H1 (cell line): Measurements from ENCODE around the gene DARS1. TPM values are rescaled to one million over a fixed set of nuclear protein-coding genes. Genes with fewer than 3 reads are reported as not detected.

ENCODE experiments used
- CTCF ChIA-PET: fragments of 300-600 bp; sonication (Branson Sonifier 250); formaldehyde crosslinking; loops from one replicate; lab custom pipeline; 2021; ENCODE audit not compliant: partially characterized antibody; lab: Charles Lee
- POLR2A ChIA-PET: fragments of 300-600 bp; sonication (Branson Sonifier 250); formaldehyde crosslinking; loops from one replicate; lab custom pipeline; 2021; ENCODE audit warnings: inconsistent platforms; ENCODE audit not compliant: partially characterized antibody; lab: Charles Lee
- DNase-seq, 2 experiments: peaks; one replicate each; pipeline versions ENCODE4 v3.0.0 to v3.0.0-alpha.2; 2010 to 2022; ENCODE audit warnings: low spot score in 2 of 2, low read depth in 1 of 2, mixed read lengths in 1 of 2
- FAIRE-seq: peaks from 2 replicates; lab custom pipeline; 2011; peaks lifted over from hg19 to GRCh38; lab: Jason Lieb, UNC
- H2AFZ ChIP-seq: 2 replicates; pipeline ENCODE4 v1.8.1; 2012; ENCODE audit warnings: low read length, inconsistent platforms
- H2AK5ac ChIP-seq: 2 replicates; pipeline ENCODE4 v1.6.1; 2013; ENCODE audit warnings: low read depth, low read length
- H2BK120ac ChIP-seq: replicated peaks from 2 replicates; pipeline ENCODE3; 2013; ENCODE audit warnings: low read depth, low read length, inconsistent platforms
- H2BK12ac ChIP-seq: 2 replicates; pipeline ENCODE4 v1.6.1; 2013; ENCODE audit warnings: low read depth, low read length
- H2BK15ac ChIP-seq: 2 replicates; pipeline ENCODE4 v1.6.1; 2013; ENCODE audit warnings: low read length
- H2BK20ac ChIP-seq: 2 replicates; pipeline ENCODE4 v1.6.1; 2013; ENCODE audit warnings: low read length
- H2BK5ac ChIP-seq: 2 replicates; pipeline ENCODE4 v1.6.1; 2013; ENCODE audit warnings: low read depth, low read length
- H3K14ac ChIP-seq: 2 replicates; pipeline ENCODE4 v1.6.1; 2013; ENCODE audit warnings: inconsistent platforms; ENCODE audit not compliant: insufficient read length
- H3K18ac ChIP-seq: 2 replicates; pipeline ENCODE4 v1.6.1; 2013; ENCODE audit warnings: low read length; ENCODE audit errors: extremely low read depth
- H3K23ac ChIP-seq: 2 replicates; pipeline ENCODE4 v1.6.1; 2013; ENCODE audit warnings: inconsistent platforms; ENCODE audit not compliant: insufficient read length
- H3K23me2 ChIP-seq: 2 replicates; pipeline ENCODE4 v1.6.1; 2013; ENCODE audit warnings: low read depth, low read length
- H3K27ac ChIP-seq: 2 replicates; pipeline ENCODE4 v1.6.1; 2011; ENCODE audit warnings: low read depth, low read length, inconsistent platforms
- H3K27me3 ChIP-seq, 4 experiments: replicated peaks in 1 of 4; 1 replicate in 1 of 4; 2 replicates in 3 of 4; pipeline versions ENCODE4 v1.6.1 to v1.8.1; 2011 to 2013; ENCODE audit warnings: low read length in 3 of 4, mild to moderate bottlenecking in 3 of 4, inconsistent platforms in 2 of 4, mixed read lengths in 2 of 4, moderate library complexity in 1 of 4; ENCODE audit not compliant: control insufficient read depth in 3 of 4, insufficient read depth in 3 of 4; ENCODE audit errors: extremely low read depth in 1 of 4
- H3K36me3 ChIP-seq, 4 experiments: 2 replicates each; pipeline versions ENCODE4 v1.6.1 to v1.8.1; 2011 to 2013; ENCODE audit warnings: mild to moderate bottlenecking in 4 of 4, low read length in 3 of 4, moderate library complexity in 2 of 4, control low read depth in 1 of 4, inconsistent platforms in 1 of 4; ENCODE audit not compliant: insufficient read depth in 4 of 4, control insufficient read depth in 2 of 4
- H3K4ac ChIP-seq: replicated peaks from 2 replicates; pipeline ENCODE3; 2013; ENCODE audit warnings: low read length, low read depth, mixed read lengths, inconsistent platforms; ENCODE audit not compliant: insufficient read length
- H3K4me1 ChIP-seq, 4 experiments: replicated peaks in 1 of 4; 1 replicate in 1 of 4; 2 replicates in 3 of 4; pipeline versions ENCODE4 v1.6.1 to v1.8.1; 2011 to 2013; ENCODE audit warnings: low read length in 3 of 4, inconsistent platforms in 2 of 4, mixed read lengths in 1 of 4; ENCODE audit not compliant: insufficient read depth in 4 of 4, control insufficient read depth in 3 of 4
- H3K4me2 ChIP-seq, 2 experiments: 2 replicates each; pipeline versions ENCODE4 v1.6.1 to v1.8.1; 2011 to 2013; ENCODE audit warnings: low read depth in 2 of 2, low read length in 2 of 2, control low read depth in 1 of 2, inconsistent platforms in 1 of 2, mild to moderate bottlenecking in 1 of 2; ENCODE audit not compliant: insufficient read depth in 1 of 2
- H3K4me3 ChIP-seq, 4 experiments: fragments of 200-600, 300-600 bp in 1 of 4; sonication (generic), shearing (Covaris generic), sonication (Bioruptor Twin) in 1 of 4; 2 replicates each; pipeline versions ENCODE4 v1.5.1 to v1.8.1; 2011 to 2016; ENCODE audit warnings: low read length in 4 of 4, low read depth in 3 of 4, control low read depth in 2 of 4, inconsistent platforms in 2 of 4, mild to moderate bottlenecking in 2 of 4, mixed read lengths in 1 of 4, moderate library complexity in 1 of 4; ENCODE audit not compliant: insufficient read depth in 2 of 4; ENCODE audit errors: extremely low read depth in 1 of 4
- H3K56ac ChIP-seq: replicated peaks from 2 replicates; pipeline ENCODE3; 2013; ENCODE audit warnings: low read depth, mild to moderate bottlenecking, mixed read lengths, low read length, inconsistent platforms; ENCODE audit not compliant: insufficient read length
- H3K79me1 ChIP-seq: 2 replicates; pipeline ENCODE4 v1.6.1; 2013; ENCODE audit warnings: low read depth, low read length, control low read depth
- H3K79me2 ChIP-seq, 2 experiments: 2 replicates each; pipeline versions ENCODE4 v1.6.1 to v1.8.1; 2012 to 2013; ENCODE audit warnings: low read length in 2 of 2, mild to moderate bottlenecking in 2 of 2, inconsistent platforms in 1 of 2; ENCODE audit not compliant: insufficient read depth in 2 of 2, control insufficient read depth in 1 of 2
- H3K9ac ChIP-seq, 4 experiments: replicated peaks in 1 of 4; 1 replicate in 1 of 4; 2 replicates in 3 of 4; pipeline versions ENCODE4 v1.6.1 to v1.8.1; 2011 to 2013; ENCODE audit warnings: low read depth in 3 of 4, low read length in 3 of 4, control low read depth in 2 of 4, mild to moderate bottlenecking in 2 of 4, moderate library complexity in 2 of 4, inconsistent platforms in 1 of 4; ENCODE audit errors: extremely low read depth in 1 of 4
- H3K9me3 ChIP-seq, 2 experiments: 2 replicates each; pipeline versions ENCODE4 v1.6.1 to v1.8.1; 2012 to 2013; ENCODE audit warnings: mild to moderate bottlenecking in 2 of 2, moderate library complexity in 2 of 2, control low read depth in 1 of 2, inconsistent platforms in 1 of 2, low read depth in 1 of 2, low read length in 1 of 2, mixed read lengths in 1 of 2; ENCODE audit not compliant: insufficient read depth in 2 of 2
- H4K20me1 ChIP-seq, 2 experiments: replicated peaks in 1 of 2; 2 replicates each; pipeline versions ENCODE3 to v1.8.1; 2011 to 2013; ENCODE audit warnings: inconsistent platforms in 2 of 2, low read length in 2 of 2, mild to moderate bottlenecking in 1 of 2; ENCODE audit not compliant: insufficient read depth in 2 of 2, control insufficient read depth in 1 of 2
- H4K5ac ChIP-seq: 2 replicates; pipeline ENCODE4 v1.6.1; 2013; ENCODE audit warnings: low read length, low read depth, mixed read lengths, inconsistent platforms; ENCODE audit not compliant: insufficient read length
- H4K8ac ChIP-seq: 2 replicates; pipeline ENCODE4 v1.8.0; 2013; ENCODE audit warnings: mild to moderate bottlenecking, moderate library complexity, low read length, inconsistent platforms; ENCODE audit not compliant: insufficient read depth; ENCODE audit errors: extremely low read depth
- H4K91ac ChIP-seq: replicated peaks from 2 replicates; pipeline ENCODE3; 2013; ENCODE audit warnings: low read length, mixed read lengths, inconsistent platforms; ENCODE audit not compliant: insufficient read length
- CHD2 ChIP-seq: IDR thresholded peaks from 2 replicates; pipeline ENCODE4 v1.6.1; 2012; ENCODE audit warnings: low read length, improper control_type of control experiment
- CREB1 ChIP-seq: IDR thresholded peaks from 2 replicates; pipeline ENCODE4 v1.6.1; 2012; ENCODE audit warnings: inconsistent platforms
- CTBP2 ChIP-seq: IDR thresholded peaks from 2 replicates; pipeline ENCODE4 v1.7.0; 2011; ENCODE audit warnings: borderline replicate concordance, mild to moderate bottlenecking, moderate library complexity, mixed read lengths, low read length; ENCODE audit not compliant: insufficient read depth, insufficient read length
- FOSL1 ChIP-seq: IDR thresholded peaks from 2 replicates; pipeline ENCODE4 v1.6.1; 2011; ENCODE audit warnings: mild to moderate bottlenecking, low read depth, low read length, moderate library complexity; ENCODE audit not compliant: insufficient read depth
- JUN ChIP-seq: IDR thresholded peaks from 2 replicates; pipeline ENCODE4 v1.6.1; 2011; ENCODE audit warnings: low read depth, mild to moderate bottlenecking, improper control_type of control experiment, low read length
- JUND ChIP-seq: IDR thresholded peaks from 2 replicates; pipeline ENCODE4 v1.6.1; 2011; ENCODE audit warnings: mild to moderate bottlenecking, improper control_type of control experiment, low read length
- MAFK ChIP-seq: IDR thresholded peaks from 2 replicates; pipeline ENCODE4 v1.6.1; 2012; ENCODE audit warnings: low read depth, mild to moderate bottlenecking, improper control_type of control experiment, low read length
- NANOG ChIP-seq: IDR thresholded peaks from 2 replicates; pipeline ENCODE4 v1.6.1; 2011; ENCODE audit warnings: low read length, low read depth, mild to moderate bottlenecking, inconsistent platforms; ENCODE audit not compliant: insufficient read depth, poor library complexity, severe bottlenecking
- PHF8 ChIP-seq: fragments of 200-600 bp; sonication (generic); conservative IDR thresholded peaks from 2 replicates; pipeline ENCODE4 v1.7.1; 2012; ENCODE audit warnings: low read depth, mild to moderate bottlenecking, inconsistent platforms, low read length, moderate library complexity
- RXRA ChIP-seq: IDR thresholded peaks from 2 replicates; pipeline ENCODE4 v1.6.1; 2011; ENCODE audit warnings: low read depth, mild to moderate bottlenecking, low read length, moderate library complexity; ENCODE audit not compliant: insufficient read depth
- SIX5 ChIP-seq: IDR thresholded peaks from 2 replicates; pipeline ENCODE4 v1.6.1; 2011; ENCODE audit warnings: mild to moderate bottlenecking, low read depth, low read length
- SP4 ChIP-seq: IDR thresholded peaks from 2 replicates; pipeline ENCODE4 v1.6.1; 2012; ENCODE audit warnings: low read length, inconsistent platforms
- SRF ChIP-seq: IDR thresholded peaks from 2 replicates; pipeline ENCODE4 v1.6.1; 2011; ENCODE audit warnings: mild to moderate bottlenecking, low read depth, low read length, moderate library complexity
- TAF7 ChIP-seq: optimal IDR thresholded peaks from 2 replicates; pipeline ENCODE3; 2011; ENCODE audit warnings: low read depth, mild to moderate bottlenecking, inconsistent platforms, low read length, moderate library complexity, borderline replicate concordance
- TCF12 ChIP-seq: IDR thresholded peaks from 2 replicates; pipeline ENCODE4 v1.6.1; 2011; ENCODE audit warnings: low read depth, mild to moderate bottlenecking, low read length
- polyA plus RNA-seq, 7 experiments: library from polyadenylated mRNA; depleted of rRNA in 3 of 7; stranded (reverse) in 5 of 7; unstranded in 2 of 7; fragments of >200 nt in 5 of 7; fragments of 200-250 nt in 2 of 7; gene quantifications; 1 replicate in 5 of 7; 2 replicates in 1 of 7; 4 replicates in 1 of 7; pipeline versions ENCODE4 v1.2.1 to v1.2.3, GENCODE V29; 2011 to 2013; ENCODE audit warnings: missing spikeins in 2 of 7, mixed read lengths in 2 of 7
- total RNA-seq: library from RNA; stranded (reverse); fragmentation: NEBNext Ultra II Directional; extraction: Animal tissue kit (Norgen Biotek cat#: 25700); gene quantifications from 2 replicates; pipeline ENCODE4 v1.2.1, GENCODE V29; 2021
- TF ChIP-seq, protein P1 (sequence below): IDR thresholded peaks from 2 replicates; pipeline ENCODE4 v1.6.1; 2012; ENCODE audit warnings: inconsistent platforms

Gene DARS1
- total and polyA plus RNA-seq, 2 of the 8 experiments (the other 6 are each of a cell fraction or from before 2014, with no cell fraction given) = 61.7 to 85.9 TPM

DNA sequence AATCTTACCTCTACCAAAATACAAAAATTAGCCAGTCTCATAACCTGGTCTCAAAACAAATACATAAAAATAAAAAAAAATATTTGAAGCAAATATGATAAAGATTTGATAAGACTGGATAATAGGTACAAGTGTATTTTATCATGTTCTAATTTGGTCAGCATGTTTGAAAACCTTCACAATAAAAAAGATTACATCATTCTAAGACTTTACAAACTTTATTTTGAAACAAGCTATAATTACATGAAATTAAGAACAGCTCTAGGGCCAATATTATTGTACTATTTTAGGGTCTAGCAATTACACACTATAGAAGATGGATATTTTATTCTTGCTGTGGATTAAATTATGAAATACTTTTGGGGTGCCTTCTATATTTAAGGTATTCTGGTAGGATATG lies 79.7 kb downstream of the DARS1 start:
- Histone ChIP-seq H3K4me3 (no peak overlapping the region), H3K14ac (no peak overlapping the region), H3K79me2 (no peaks in the 10 kb centered on the region), H3K36me3 (peaks cover 0 to 40% (median 9%) of the 10 kb centered on the region in 4 experiments; a peak in 4 of 8 replicates), H3K18ac (no peak overlapping the region), H3K23ac (no peak overlapping the region), H3K9ac (no peak overlapping the region), H2AFZ (no peak overlapping the region), H3K9me3 (no peaks in the 10 kb centered on the region), H3K27me3 (no peaks in the 10 kb centered on the region), H2BK120ac (no peak overlapping the region), H2BK15ac (no peak overlapping the region), H3K56ac (no peak overlapping the region), H4K20me1 (no peaks in the 10 kb centered on the region), H2BK5ac (no peak overlapping the region), H2BK12ac (no peak overlapping the region), H4K5ac (no peak overlapping the region), H3K4me1 (no peaks in the 10 kb centered on the region; a peak in 1 of 7 replicates), H2BK20ac (no peak overlapping the region), H3K4me2 (no peak overlapping the region), H4K91ac (no peak overlapping the region), H3K23me2 (no peaks in the 10 kb centered on the region), H3K4ac (no peak overlapping the region), H3K79me1 (no peaks in the 10 kb centered on the region), H4K8ac (no peak overlapping the region), H2AK5ac (no peak overlapping the region), H3K27ac (no peak overlapping the region)
- FAIRE-seq = no peak
- ChIA-PET POLR2A (interaction anchor here (2.5 kb wide), 1 partner anchor 30 kb away, joined by 9 read pairs; the partner anchor contains the start of gene MCM6), CTCF (interaction anchor here (1.0 to 2.0 kb wide), 3 partner anchors 9 to 479 kb away, joined by 3 to 12 read pairs (median 3); no protein-coding TSS in a partner anchor)
- DNase-seq = no peak
- TF ChIP-seq, protein P1, sequence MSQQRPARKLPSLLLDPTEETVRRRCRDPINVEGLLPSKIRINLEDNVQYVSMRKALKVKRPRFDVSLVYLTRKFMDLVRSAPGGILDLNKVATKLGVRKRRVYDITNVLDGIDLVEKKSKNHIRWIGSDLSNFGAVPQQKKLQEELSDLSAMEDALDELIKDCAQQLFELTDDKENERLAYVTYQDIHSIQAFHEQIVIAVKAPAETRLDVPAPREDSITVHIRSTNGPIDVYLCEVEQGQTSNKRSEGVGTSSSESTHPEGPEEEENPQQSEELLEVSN = no peak
- TF ChIP-seq NANOG = no peak
- TF ChIP-seq SIX5 = no peak
- no peak for TF ChIP-seq RXRA
- TF ChIP-seq CTBP2 = no peak
- TF ChIP-seq JUND = no peak
- TF ChIP-seq FOSL1 = no peak
- no peak for TF ChIP-seq TCF12
- no peak for TF ChIP-seq SRF
- no peak for TF ChIP-seq PHF8
- no peak for TF ChIP-seq TAF7
- no peak for TF ChIP-seq MAFK
- TF ChIP-seq CHD2 = no peak
- TF ChIP-seq JUN = no peak
- no peak for TF ChIP-seq CREB1
- TF ChIP-seq SP4 = no peak
